Measurements from ENCODE around the gene CHID1. TPM values are rescaled to one million over a fixed set of nuclear protein-coding genes. Genes with fewer than 3 reads are reported as not detected.
A peak's percentile ranks its signal among the peaks of the same experiment; 100 is the strongest.

The CHID1 gene
- total and polyA plus RNA-seq, 7 experiments from 2014 or later, result 30.8 to 61.0 (median 55.3) TPM

DNA sequence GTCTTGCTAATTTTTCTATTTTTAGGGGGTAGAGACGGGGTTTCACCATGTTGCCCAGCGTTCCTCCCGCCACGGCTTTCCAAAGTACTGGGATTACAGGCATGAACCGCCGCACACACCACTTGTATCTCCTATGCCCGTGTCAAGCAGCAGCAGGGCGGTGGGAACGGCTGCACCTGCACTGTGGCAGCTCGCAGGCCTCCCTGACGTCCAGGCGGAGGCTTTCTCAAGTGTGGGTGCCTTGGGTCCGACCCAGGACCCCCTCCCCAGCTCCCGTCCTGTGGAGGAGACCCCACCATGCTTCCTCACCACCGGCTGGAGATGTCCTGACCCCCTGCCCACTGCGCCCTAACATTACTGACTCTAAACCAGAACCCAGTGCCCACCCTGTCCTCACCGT lies 42.2 kb downstream of the CHID1 start:
- Histone ChIP-seq H3K4me1 (ENCODE audit: control insufficient read depth in 2 of 2, insufficient read depth in 2 of 2, low read length in 2 of 2) (no peaks in the 10 kb centered on the region), H3K4me3 (ENCODE audit: low read length) (no peak overlapping the region), H3K36me3 (ENCODE audit: control insufficient read depth in 2 of 3, insufficient read depth in 3 of 3, low read length in 3 of 3) (peaks cover 0 to 21% (median 0%) of the 10 kb centered on the region in 3 experiments), H3K27ac (ENCODE audit: low read depth, low read length) (no peak overlapping the region), H3K27me3 (ENCODE audit: control insufficient read depth in 2 of 2, insufficient read depth in 2 of 2, low read length in 2 of 2) (no peaks in the 10 kb centered on the region), H3K9me3 (ENCODE audit: control insufficient read depth in 2 of 3, low read length in 3 of 3) (no peaks in the 10 kb centered on the region)
- no peaks in the 10 kb centered on the region for H3K9me3 Mint-ChIP-seq
- intact Hi-C loops (cut with micrococcal nuclease), result no loop called here
- H3K4me3 Mint-ChIP-seq, result no peak overlapping the region
- CTCF ChIA-PET, result no interaction called here
- POLR2A ChIA-PET, result no interaction called here
- DNase-seq (no peak), ATAC-seq (no peak)
- H3K27ac Mint-ChIP-seq, result peak overlapping the region in 1 of 9 donors; percentile 73
- no peaks in the 10 kb centered on the region for H3K4me1 Mint-ChIP-seq
- peaks cover 0 to 2% (median under 1%) of the 10 kb centered on the region in 5 donors for H3K36me3 Mint-ChIP-seq
- H3K27me3 Mint-ChIP-seq, result no peaks in the 10 kb centered on the region

DNA sequence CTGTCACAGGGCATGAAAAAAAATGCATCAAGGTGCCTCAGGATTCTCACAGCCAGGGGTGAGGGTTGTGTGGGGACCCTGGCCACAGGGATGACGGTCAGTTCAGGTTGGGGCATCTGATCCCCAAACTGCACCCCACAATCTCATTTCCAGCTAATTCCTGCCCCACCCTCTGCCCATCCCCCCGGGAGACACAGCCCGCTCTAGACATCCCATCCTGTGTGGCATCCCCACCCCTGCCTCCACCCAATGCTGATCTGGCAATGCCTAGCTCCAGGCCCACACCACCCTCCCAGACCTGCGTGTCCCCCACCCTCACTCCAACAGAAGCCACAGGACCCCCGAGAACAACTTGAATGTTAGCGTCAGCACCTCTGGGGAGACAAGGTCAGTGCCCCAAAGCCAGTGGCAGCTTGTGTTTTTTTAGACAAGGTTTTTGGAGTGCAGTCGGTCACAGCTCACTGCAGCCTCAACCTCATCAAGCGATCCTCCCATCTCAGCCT lies 42.7 kb downstream of the CHID1 start:
- no peaks in the 10 kb centered on the region for H3K4me1 ChIP-seq (ENCODE audit: control insufficient read depth in 2 of 2, insufficient read depth in 2 of 2, low read length in 2 of 2)
- ChIA-PET POLR2A (no interaction called here), CTCF (no interaction called here)
- Mint-ChIP-seq H3K27ac (peak overlapping the region in 1 of 9 donors; percentile 73), H3K27me3 (no peaks in the 10 kb centered on the region), H3K4me3 (no peak overlapping the region), H3K4me1 (no peaks in the 10 kb centered on the region), H3K9me3 (no peaks in the 10 kb centered on the region), H3K36me3 (no peaks in the 10 kb centered on the region)
- H3K9me3 ChIP-seq (ENCODE audit: control insufficient read depth in 2 of 3, low read length in 3 of 3), result no peaks in the 10 kb centered on the region
- no peak overlapping the region for H3K4me3 ChIP-seq (ENCODE audit: low read length)
- intact Hi-C loops (cut with micrococcal nuclease), result no loop called here
- no peak overlapping the region for H3K27ac ChIP-seq (ENCODE audit: low read depth, low read length)
- DNase-seq (no peak), ATAC-seq (no peak)
- peaks cover 0 to 20% (median 0%) of the 10 kb centered on the region in 3 experiments for H3K36me3 ChIP-seq (ENCODE audit: control insufficient read depth in 2 of 3, insufficient read depth in 3 of 3, low read length in 3 of 3)
- H3K27me3 ChIP-seq (ENCODE audit: control insufficient read depth in 2 of 2, insufficient read depth in 2 of 2, low read length in 2 of 2), result no peaks in the 10 kb centered on the region

DNA sequence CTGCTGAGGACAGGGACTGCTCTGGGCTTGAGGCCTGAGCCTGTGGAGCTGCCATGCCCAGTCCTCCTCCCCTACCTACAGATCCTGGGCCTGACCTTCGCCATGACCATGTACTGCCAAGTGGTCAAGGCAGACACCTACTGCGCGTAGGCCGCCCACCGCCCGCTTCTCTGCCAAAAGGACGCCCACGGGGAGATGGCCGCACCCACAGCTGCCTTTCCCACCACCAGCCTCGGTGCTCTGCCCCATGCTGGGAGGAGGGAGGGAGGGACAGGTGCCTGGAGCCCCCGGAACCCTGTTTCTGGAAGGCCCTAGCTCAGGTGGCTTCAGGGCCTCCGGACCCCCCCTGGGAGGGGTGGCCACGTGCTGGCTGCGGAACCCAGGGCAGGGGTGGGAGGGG lies 44.1 kb downstream of the CHID1 start:
- POLR2A ChIA-PET, result no interaction called here
- CTCF ChIA-PET, result no interaction called here
- peaks cover 0 to 4% (median 0%) of the 10 kb centered on the region in 7 donors for H3K4me1 Mint-ChIP-seq
- H3K27ac Mint-ChIP-seq, result no peak overlapping the region
- intact Hi-C loops (cut with micrococcal nuclease), result no loop called here
- Histone ChIP-seq H3K27ac (ENCODE audit: low read depth, low read length) (no peak overlapping the region), H3K27me3 (ENCODE audit: control insufficient read depth in 2 of 2, insufficient read depth in 2 of 2, low read length in 2 of 2) (no peaks in the 10 kb centered on the region), H3K9me3 (ENCODE audit: control insufficient read depth in 2 of 3, low read length in 3 of 3) (no peaks in the 10 kb centered on the region), H3K4me3 (ENCODE audit: low read length) (no peak overlapping the region), H3K4me1 (ENCODE audit: control insufficient read depth in 2 of 2, insufficient read depth in 2 of 2, low read length in 2 of 2) (no peaks in the 10 kb centered on the region), H3K36me3 (ENCODE audit: control insufficient read depth in 2 of 3, insufficient read depth in 3 of 3, low read length in 3 of 3) (peaks cover 0 to 14% (median 0%) of the 10 kb centered on the region in 3 experiments)
- H3K9me3 Mint-ChIP-seq, result no peaks in the 10 kb centered on the region
- ATAC-seq (no peak), DNase-seq (no peak)
- H3K27me3 Mint-ChIP-seq, result no peaks in the 10 kb centered on the region
- no peaks in the 10 kb centered on the region for H3K36me3 Mint-ChIP-seq
- H3K4me3 Mint-ChIP-seq, result no peak overlapping the region

DNA sequence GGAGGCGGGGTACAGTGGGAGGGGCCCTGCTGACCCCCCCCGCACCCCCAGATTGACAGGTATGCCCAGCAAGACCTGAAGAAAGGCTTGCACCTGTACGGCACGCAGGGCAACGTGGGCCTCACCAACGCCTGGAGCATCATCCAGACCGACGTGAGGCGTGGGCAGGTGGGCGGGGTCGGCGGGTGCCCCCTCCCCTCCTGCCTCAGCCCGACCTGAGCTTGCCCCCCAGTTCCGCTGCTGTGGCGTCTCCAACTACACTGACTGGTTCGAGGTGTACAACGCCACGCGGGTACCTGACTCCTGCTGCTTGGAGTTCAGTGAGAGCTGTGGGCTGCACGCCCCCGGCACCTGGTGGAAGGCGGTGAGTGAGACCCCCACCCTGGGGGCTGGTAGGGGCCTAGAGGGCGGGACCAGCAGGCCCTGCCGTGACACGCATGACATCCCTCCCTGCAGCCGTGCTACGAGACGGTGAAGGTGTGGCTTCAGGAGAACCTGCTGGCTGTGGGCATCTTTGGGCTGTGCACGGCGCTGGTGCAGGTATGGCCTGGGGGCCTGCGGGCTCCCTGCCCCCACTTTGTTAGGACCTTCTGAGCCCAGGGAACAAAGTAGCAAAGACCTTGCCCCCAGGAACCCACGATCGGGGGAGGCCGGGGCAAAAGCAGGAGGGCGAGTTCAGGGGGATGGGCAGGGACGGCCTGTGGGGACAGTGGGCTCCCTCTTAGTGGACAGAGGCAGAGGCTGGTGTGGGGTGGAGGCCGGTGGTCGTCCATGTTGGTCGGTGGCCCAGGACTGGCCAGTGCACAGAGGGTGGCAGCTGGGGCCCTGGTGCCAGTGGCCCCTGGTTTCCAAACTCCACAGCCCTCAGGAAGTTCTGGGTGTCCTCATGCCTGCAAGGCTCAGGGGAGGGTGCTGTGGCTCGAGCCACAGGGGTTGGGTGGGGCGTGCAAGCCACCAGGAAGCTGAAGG lies 44.9 kb downstream of the CHID1 start:
- H3K4me3 Mint-ChIP-seq, result no peak overlapping the region
- no peak for ATAC-seq

DNA sequence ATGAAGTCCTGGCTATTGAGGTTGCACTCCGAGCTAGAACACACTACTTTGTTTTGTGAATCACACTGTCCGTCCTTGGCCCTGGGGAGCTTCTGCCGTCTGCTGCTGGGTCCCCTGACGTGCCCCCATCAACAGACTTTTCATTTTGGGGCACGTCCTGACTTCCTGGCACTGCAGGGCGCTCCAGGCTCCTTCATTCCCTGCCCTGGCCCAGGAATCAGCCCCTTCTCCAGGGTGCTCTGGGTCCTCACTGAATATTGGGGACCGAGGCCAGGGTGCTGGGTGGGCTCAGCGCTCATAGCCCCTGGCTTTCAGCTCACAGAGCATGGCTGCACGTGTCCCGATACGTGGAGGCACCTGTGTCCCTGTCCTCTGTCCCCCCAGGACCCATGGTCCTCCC lies 45.7 kb downstream of the CHID1 start:
- peaks cover 0 to 14% (median 0%) of the 10 kb centered on the region in 3 experiments for H3K36me3 ChIP-seq (ENCODE audit: control insufficient read depth in 2 of 3, insufficient read depth in 3 of 3, low read length in 3 of 3)
- Mint-ChIP-seq H3K4me1 (peaks cover 0 to 4% (median 0%) of the 10 kb centered on the region in 7 donors), H3K4me3 (no peak overlapping the region), H3K27me3 (no peaks in the 10 kb centered on the region), H3K36me3 (no peaks in the 10 kb centered on the region), H3K27ac (peak overlapping the region in 1 of 9 donors; percentile 59), H3K9me3 (no peaks in the 10 kb centered on the region)
- ChIA-PET POLR2A (no interaction called here), CTCF (no interaction called here)
- intact Hi-C loops (cut with micrococcal nuclease), result no loop called here
- no peaks in the 10 kb centered on the region for H3K4me1 ChIP-seq (ENCODE audit: control insufficient read depth in 2 of 2, insufficient read depth in 2 of 2, low read length in 2 of 2)
- H3K27ac ChIP-seq (ENCODE audit: low read depth, low read length), result no peak overlapping the region
- no peaks in the 10 kb centered on the region for H3K9me3 ChIP-seq (ENCODE audit: control insufficient read depth in 2 of 3, low read length in 3 of 3)
- DNase-seq (no peak), ATAC-seq (no peak)
- no peak overlapping the region for H3K4me3 ChIP-seq (ENCODE audit: low read length)
- H3K27me3 ChIP-seq (ENCODE audit: control insufficient read depth in 2 of 2, insufficient read depth in 2 of 2, low read length in 2 of 2), result no peaks in the 10 kb centered on the region

More for the DNA sequence above, 44.9 kb downstream of the CHID1 start:
- H3K27me3 Mint-ChIP-seq, result no peaks in the 10 kb centered on the region
- peaks cover 0 to 4% (median 0%) of the 10 kb centered on the region in 7 donors for H3K4me1 Mint-ChIP-seq
- Histone ChIP-seq H3K4me1 (ENCODE audit: control insufficient read depth in 2 of 2, insufficient read depth in 2 of 2, low read length in 2 of 2) (no peaks in the 10 kb centered on the region), H3K9me3 (ENCODE audit: control insufficient read depth in 2 of 3, low read length in 3 of 3) (no peaks in the 10 kb centered on the region), H3K4me3 (ENCODE audit: low read length) (no peak overlapping the region), H3K27ac (ENCODE audit: low read depth, low read length) (no peak overlapping the region), H3K27me3 (ENCODE audit: control insufficient read depth in 2 of 2, insufficient read depth in 2 of 2, low read length in 2 of 2) (no peaks in the 10 kb centered on the region), H3K36me3 (ENCODE audit: control insufficient read depth in 2 of 3, insufficient read depth in 3 of 3, low read length in 3 of 3) (peaks cover 0 to 14% (median 0%) of the 10 kb centered on the region in 3 experiments)
- intact Hi-C loops (cut with micrococcal nuclease), result no loop called here
- no peak for DNase-seq
- no peaks in the 10 kb centered on the region for H3K36me3 Mint-ChIP-seq
- peak overlapping the region in 1 of 9 donors; percentile 23 for H3K27ac Mint-ChIP-seq
- H3K9me3 Mint-ChIP-seq, result no peaks in the 10 kb centered on the region
- POLR2A ChIA-PET, result no interaction called here
- CTCF ChIA-PET, result no interaction called here

DNA sequence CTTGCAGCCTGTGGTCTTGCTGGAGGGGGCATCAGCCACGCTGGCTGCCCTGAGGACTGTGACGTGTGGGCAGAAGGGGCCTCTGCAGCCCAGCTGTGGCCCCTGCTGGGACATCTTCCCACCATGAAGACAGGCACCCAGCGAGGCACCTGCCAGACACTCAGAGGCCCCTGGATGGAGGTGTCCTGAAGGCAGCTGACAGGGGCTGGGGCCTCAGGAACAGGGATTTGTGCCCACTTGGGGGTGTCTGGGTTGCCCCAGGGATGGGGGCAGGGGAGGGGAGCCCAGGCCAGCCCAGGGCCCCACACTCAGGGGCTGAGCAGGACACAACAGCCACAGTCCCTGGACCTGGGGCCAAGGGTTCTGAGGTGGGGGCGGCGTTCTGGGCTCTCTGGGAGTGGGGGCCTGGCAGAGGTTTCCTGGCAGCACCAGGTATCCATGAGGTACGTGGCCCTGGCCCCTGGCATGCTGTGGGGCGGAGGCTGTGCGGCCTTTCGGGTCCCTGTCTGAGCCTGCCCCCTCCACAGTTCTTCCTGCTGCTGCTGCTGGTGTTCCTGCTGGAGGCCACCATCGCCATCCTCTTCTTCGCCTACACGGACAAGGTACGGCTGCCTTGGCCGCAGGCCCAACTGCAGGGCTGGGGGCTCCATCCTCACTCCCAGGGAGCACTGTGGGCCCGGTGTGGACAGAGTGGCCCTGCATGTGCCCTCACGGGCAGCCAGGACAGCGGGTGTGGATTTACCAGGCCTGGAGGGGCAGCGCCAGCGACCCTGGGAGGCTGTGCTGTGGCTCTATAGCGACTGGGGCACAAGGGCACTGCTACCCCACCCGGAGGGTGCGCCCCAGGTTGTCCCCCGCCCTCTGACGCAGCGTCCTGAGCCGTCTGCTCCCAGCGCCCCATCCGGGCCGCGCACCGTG lies 46.4 kb downstream of the CHID1 start:
- no peaks in the 10 kb centered on the region for H3K9me3 Mint-ChIP-seq
- no peaks in the 10 kb centered on the region for H3K36me3 Mint-ChIP-seq
- POLR2A ChIA-PET, result interaction anchor here (0.5 kb wide), 1 partner anchor 1361 kb away, joined by 3 read pairs; no protein-coding TSS in a partner anchor
- Histone ChIP-seq H3K27me3 (ENCODE audit: control insufficient read depth in 2 of 2, insufficient read depth in 2 of 2, low read length in 2 of 2) (no peaks in the 10 kb centered on the region), H3K4me3 (ENCODE audit: low read length) (no peak overlapping the region), H3K4me1 (ENCODE audit: control insufficient read depth in 2 of 2, insufficient read depth in 2 of 2, low read length in 2 of 2) (no peaks in the 10 kb centered on the region), H3K27ac (ENCODE audit: low read depth, low read length) (no peak overlapping the region), H3K9me3 (ENCODE audit: control insufficient read depth in 2 of 3, low read length in 3 of 3) (no peaks in the 10 kb centered on the region), H3K36me3 (ENCODE audit: control insufficient read depth in 2 of 3, insufficient read depth in 3 of 3, low read length in 3 of 3) (peaks cover 0 to 6% (median 0%) of the 10 kb centered on the region in 3 experiments)
- ATAC-seq, result no peak
- no peaks in the 10 kb centered on the region for H3K27me3 Mint-ChIP-seq
- no peak overlapping the region for H3K27ac Mint-ChIP-seq
- peaks cover 0 to 8% (median 0%) of the 10 kb centered on the region in 7 donors for H3K4me1 Mint-ChIP-seq
- CTCF ChIA-PET, result no interaction called here
- no peak for DNase-seq
- H3K4me3 Mint-ChIP-seq, result no peak overlapping the region
- intact Hi-C loops (cut with micrococcal nuclease), result no loop called here

All from naive thymus-derived CD4-positive, alpha-beta T cell (primary cell).